SK-N-SH treated with all-trans-retinoic acid at 6 μM for 48 hours (cell line): ENCODE measurements around the gene GSTO2.

Experiments used
- ARNTL ChIP-seq: fragments of 450-650 bp; formaldehyde crosslinking; IDR thresholded peaks from 2 replicates; pipeline ENCODE4 v1.5.0; 2020; ENCODE audit warnings: low read depth, mild to moderate bottlenecking, moderate library complexity, borderline replicate concordance
- CREB5 ChIP-seq: fragments of 250-450 bp; sonication (Bioruptor Pico); IDR thresholded peaks from 2 replicates; pipeline ENCODE4 v1.5.1; 2020; ENCODE audit warnings: low read depth, mild to moderate bottlenecking, moderate library complexity
- CSDC2 ChIP-seq: fragments of 250-450 bp; sonication (Bioruptor Pico); IDR thresholded peaks from 2 replicates; pipeline ENCODE4 v1.5.0; 2020; ENCODE audit warnings: mild to moderate bottlenecking, moderate library complexity
- CSRNP3 ChIP-seq: fragments of 250-450 bp; sonication (Bioruptor Pico); IDR thresholded peaks from 2 replicates; pipeline ENCODE4 v1.5.1; 2021; ENCODE audit warnings: mild to moderate bottlenecking, moderate library complexity
- GLIS3 ChIP-seq: fragments of 250-450 bp; sonication (Bioruptor Pico); IDR thresholded peaks from 2 replicates; pipeline ENCODE4 v1.5.0; 2020; ENCODE audit warnings: mild to moderate bottlenecking, moderate library complexity
- ISL1 ChIP-seq: fragments of 250-450 bp; sonication (Bioruptor Pico); IDR thresholded peaks from 2 replicates; pipeline ENCODE4 v2.1.2; 2022; ENCODE audit warnings: mild to moderate bottlenecking, moderate library complexity
- PATZ1 ChIP-seq: fragments of 250-450 bp; sonication (Bioruptor Pico); IDR thresholded peaks from 2 replicates; pipeline ENCODE4 v1.8.0; 2020; ENCODE audit warnings: mild to moderate bottlenecking, moderate library complexity, borderline replicate concordance
- SNAI2 ChIP-seq: fragments of 250-450 bp; sonication (Bioruptor Pico); IDR thresholded peaks from 2 replicates; pipeline ENCODE4 v1.5.0; 2020; ENCODE audit warnings: mild to moderate bottlenecking, moderate library complexity
- TOX ChIP-seq: fragments of 250-450 bp; sonication (Bioruptor Pico); IDR thresholded peaks from 2 replicates; pipeline ENCODE4 v1.8.0; 2021; ENCODE audit warnings: mild to moderate bottlenecking, moderate library complexity, borderline replicate concordance
- ZFP3 ChIP-seq: fragments of 250-450 bp; sonication (Bioruptor Pico); IDR thresholded peaks from 2 replicates; pipeline ENCODE4 v1.5.0; 2020; ENCODE audit warnings: mild to moderate bottlenecking, moderate library complexity
- ZNF565 ChIP-seq: fragments of 450-650 bp; formaldehyde crosslinking; conservative IDR thresholded peaks from 2 replicates; pipeline ENCODE4 v1.5.0; 2020; ENCODE audit warnings: low read depth, mild to moderate bottlenecking, moderate library complexity
- ZNF70 ChIP-seq: fragments of 450-650 bp; formaldehyde crosslinking; IDR thresholded peaks from 2 replicates; pipeline ENCODE4 v1.5.0; 2020; ENCODE audit warnings: mild to moderate bottlenecking, moderate library complexity

- TF ChIP-seq ISL1 (CRISPR knock-in tag) (no peak), CREB5 (CRISPR knock-in tag) (no peak), CSDC2 (CRISPR knock-in tag) (no peak), ZFP3 (CRISPR knock-in tag) (no peak), ARNTL (CRISPR knock-in tag) (no peak), PATZ1 (CRISPR knock-in tag) (no peak), ZNF70 (CRISPR knock-in tag) (no peak), SNAI2 (CRISPR knock-in tag) (no peak), GLIS3 (CRISPR knock-in tag) (no peak), TOX (CRISPR knock-in tag) (no peak), CSRNP3 (no peak), ZNF565 (no peak)
Measured at GRCh38 chr10:104339469-104340110, 70.6 kb downstream of the GSTO2 start.
